Cardiac muscle cell (in vitro differentiated cells and primary cell): ENCODE results near the gene MED6. TPM values are rescaled to one million over a fixed set of nuclear protein-coding genes. Genes with fewer than 3 reads are reported as not detected.

Experiments
- DNase-seq, 2 donors: peaks; one replicate each; pipeline versions ENCODE4 v3.0.0 to v3.0.0-alpha.2; 2010 to 2017; ENCODE audit warnings: low read depth in 1 of 2, low spot score in 1 of 2
- H3K27ac ChIP-seq: fragments of 200-600 bp; sonication (generic); 2 replicates; pipeline ENCODE4 v1.5.1; 2016
- H3K27me3 ChIP-seq: fragments of 200-600 bp; sonication (generic); 2 replicates; pipeline ENCODE4 v1.6.0; 2016; ENCODE audit warnings: control low read depth
- H3K36me3 ChIP-seq: fragments of 200-600 bp; sonication (generic); 2 replicates; pipeline ENCODE4 v1.5.1; 2016; ENCODE audit warnings: control low read depth
- H3K4me1 ChIP-seq: fragments of 200-600 bp; sonication (generic); 2 replicates; pipeline ENCODE4 v1.8.1; 2017; ENCODE audit warnings: low read depth, mild to moderate bottlenecking, mixed run types
- H3K4me3 ChIP-seq: fragments of 200-600 bp; sonication (generic); 2 replicates; pipeline ENCODE4 v1.5.1; 2016; ENCODE audit warnings: mild to moderate bottlenecking
- H3K9me3 ChIP-seq: fragments of 200-600 bp; sonication (generic); 2 replicates; pipeline ENCODE4 v1.5.1; 2017; ENCODE audit warnings: low read depth, mild to moderate bottlenecking, control low read depth
- CTCF ChIP-seq: IDR thresholded peaks from 2 replicates; pipeline ENCODE4 v1.5.1; 2012; ENCODE audit warnings: low read depth, mild to moderate bottlenecking, low read length
- polyA plus RNA-seq: library from polyadenylated mRNA; unstranded; fragments of >200 nt; fragmentation: Nextera tagmentation; extraction: Ambion mirVana; gene quantifications from 2 replicates; pipeline ENCODE4 v1.2.1, GENCODE V29; 2016
- total RNA-seq: library from RNA; depleted of rRNA; stranded (reverse); fragments of >200 nt; gene quantifications from 2 replicates; pipeline ENCODE4 v1.2.3, GENCODE V29; 2016

Gene MED6
- total and polyA plus RNA-seq, 2 experiments from 2014 or later, result 26.5 to 42.8 TPM

- H3K27ac ChIP-seq, result no peak overlapping the region
- TF ChIP-seq CTCF, result no peak
- H3K27me3 ChIP-seq, result no peaks in the 10 kb centered on the region
- H3K36me3 ChIP-seq, result peaks cover 20% of the 10 kb centered on the region
- no peak for DNase-seq
- H3K4me3 ChIP-seq, result no peak overlapping the region
- peaks cover 6% of the 10 kb centered on the region for H3K4me1 ChIP-seq
- no peaks in the 10 kb centered on the region for H3K9me3 ChIP-seq
These were observed 2.7 kb downstream of the MED6 start for GRCh38 chr14:70597731-70598130.

DNA sequence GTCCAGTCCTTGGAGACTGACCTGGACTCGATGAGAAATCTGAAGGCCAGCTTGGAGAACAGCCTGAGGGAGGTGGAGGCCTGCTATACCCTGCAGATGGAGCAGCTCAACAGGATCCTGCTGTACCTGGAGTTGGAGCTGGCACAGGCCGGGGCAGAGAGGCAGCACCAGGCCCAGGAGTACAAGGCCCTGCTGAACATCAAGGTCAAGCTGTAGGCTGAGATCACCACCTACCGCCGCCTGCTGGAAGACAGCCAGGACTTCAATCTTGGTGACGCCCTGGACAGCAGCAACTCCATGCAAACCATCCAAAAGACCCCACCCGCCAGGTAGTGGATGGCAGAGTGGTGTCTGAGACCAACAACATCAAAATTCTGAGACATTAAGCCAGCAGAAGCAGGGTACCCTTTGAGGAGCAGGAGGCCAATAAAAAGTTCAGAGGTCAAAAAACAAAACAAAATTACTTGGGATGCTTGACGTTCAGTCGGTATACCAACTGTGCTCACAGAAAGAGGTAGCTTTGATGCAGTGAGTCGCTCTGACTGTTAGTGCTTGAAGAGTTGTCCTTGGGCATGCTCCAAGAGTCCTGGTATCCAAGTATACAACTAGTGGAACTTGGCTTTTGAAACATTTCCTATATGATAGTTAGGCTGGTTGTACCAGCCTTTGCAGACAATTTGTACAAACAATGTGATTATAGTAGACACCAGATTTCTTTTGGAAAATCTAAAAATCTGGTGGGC is 4.8 kb downstream of the MED6 start:
- Histone ChIP-seq H3K36me3 (peaks cover 33% of the 10 kb centered on the region), H3K9me3 (no peaks in the 10 kb centered on the region), H3K4me1 (peaks cover 6% of the 10 kb centered on the region), H3K4me3 (no peak overlapping the region), H3K27ac (no peak overlapping the region), H3K27me3 (no peaks in the 10 kb centered on the region)
- DNase-seq, result no peak
- no peak for TF ChIP-seq CTCF

DNA sequence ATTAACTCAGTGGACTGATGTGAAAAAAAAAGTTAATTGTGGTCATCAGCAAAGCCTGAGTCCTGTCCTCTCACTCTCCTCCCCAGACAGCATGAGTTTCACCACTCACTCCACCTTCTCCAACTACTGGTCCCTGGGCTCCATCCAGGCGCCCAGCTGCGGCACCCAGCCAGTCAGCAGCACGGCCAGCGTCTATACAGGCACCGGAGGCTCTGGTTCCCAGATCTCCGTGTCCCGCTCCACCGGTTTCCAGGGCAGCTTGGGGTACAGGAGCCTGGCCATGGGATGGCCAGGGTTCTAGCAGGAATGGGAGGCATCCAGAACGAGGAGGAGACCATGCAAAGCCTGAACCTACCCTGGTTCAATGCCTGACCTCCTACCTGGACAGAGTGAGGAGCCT is 6.0 kb downstream of the MED6 start:
- H3K27me3 ChIP-seq, result no peaks in the 10 kb centered on the region
- no peak for TF ChIP-seq CTCF
- peaks cover 2% of the 10 kb centered on the region for H3K4me1 ChIP-seq
- H3K27ac ChIP-seq, result no peak overlapping the region
- H3K4me3 ChIP-seq, result no peak overlapping the region
- no peak for DNase-seq
- H3K9me3 ChIP-seq, result no peaks in the 10 kb centered on the region
- peaks cover 36% of the 10 kb centered on the region for H3K36me3 ChIP-seq

- peak in 1 of 2 donors; percentile 1 for DNase-seq
- Histone ChIP-seq H3K9me3 (no peaks in the 10 kb centered on the region), H3K36me3 (peaks cover 48% of the 10 kb centered on the region), H3K27ac (no peak overlapping the region), H3K27me3 (no peaks in the 10 kb centered on the region), H3K4me1 (no peaks in the 10 kb centered on the region), H3K4me3 (no peak overlapping the region)
- no peak for TF ChIP-seq CTCF
These were observed 15.2 kb downstream of the MED6 start for GRCh38 chr14:70585231-70585630.

- no peak for TF ChIP-seq CTCF
- H3K36me3 ChIP-seq, result no peaks in the 10 kb centered on the region
These were observed 23.6 kb downstream of the MED6 start for GRCh38 chr14:70576891-70577290.

More at GRCh38 chr14:70576891-70577290, 23.6 kb downstream of the MED6 start:
- H3K4me3 ChIP-seq, result no peak overlapping the region
- DNase-seq, result no peak
- H3K27ac ChIP-seq, result no peak overlapping the region
- no peaks in the 10 kb centered on the region for H3K27me3 ChIP-seq
- no peaks in the 10 kb centered on the region for H3K9me3 ChIP-seq
- no peaks in the 10 kb centered on the region for H3K4me1 ChIP-seq
